ENCODE results near the gene ITGB6. TPM values are rescaled to one million over a fixed set of nuclear protein-coding genes. Genes with fewer than 3 reads are reported as not detected.

The ITGB6 gene
- polyA plus RNA-seq, 12 donors: 24.5 to 77.2 (median 54.3) TPM; not detected in 1

DNA sequence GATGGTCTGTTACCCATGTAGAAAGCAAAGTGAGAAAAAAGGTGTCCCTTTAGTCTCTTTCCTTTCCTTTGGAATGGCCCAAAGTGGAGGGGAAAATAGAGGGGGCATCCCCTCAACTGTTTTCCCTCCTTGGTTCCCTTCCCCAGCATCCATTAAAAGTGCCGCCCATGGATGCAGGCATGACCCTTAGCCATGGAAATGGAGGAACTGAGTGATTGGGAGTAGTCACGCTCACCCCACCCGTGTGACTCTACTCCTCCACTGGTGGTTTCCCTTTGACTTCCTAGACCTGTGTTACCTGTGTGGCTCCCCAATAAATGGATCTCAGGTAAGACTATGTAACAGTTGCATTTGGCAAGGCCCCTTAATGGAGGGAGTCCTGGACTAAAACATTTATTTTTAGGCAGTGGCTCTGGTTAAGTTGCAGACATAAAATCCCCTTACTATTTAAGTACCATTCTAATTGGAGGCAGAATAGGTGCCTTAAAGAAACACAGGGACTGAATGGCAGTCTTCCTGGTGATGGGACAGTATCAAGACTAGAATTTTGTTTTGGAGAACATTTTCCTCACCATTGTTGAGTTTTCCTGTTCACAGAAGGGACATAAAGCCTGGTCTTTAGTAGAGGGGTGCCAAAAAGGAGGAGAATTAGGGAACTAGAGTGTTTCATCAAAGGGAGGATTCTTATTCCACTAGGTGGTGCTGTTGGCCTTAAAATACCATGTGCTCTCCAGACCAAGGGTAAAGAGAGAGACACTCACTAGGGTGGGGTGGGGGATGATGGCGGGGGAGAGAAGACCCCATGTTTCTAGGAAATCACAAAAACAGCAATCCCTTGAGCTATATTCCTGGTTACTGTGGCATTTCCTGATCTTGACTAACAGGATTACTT, 112.0 kb downstream of the ITGB6 start:
- no peak for DNase-seq

DNA sequence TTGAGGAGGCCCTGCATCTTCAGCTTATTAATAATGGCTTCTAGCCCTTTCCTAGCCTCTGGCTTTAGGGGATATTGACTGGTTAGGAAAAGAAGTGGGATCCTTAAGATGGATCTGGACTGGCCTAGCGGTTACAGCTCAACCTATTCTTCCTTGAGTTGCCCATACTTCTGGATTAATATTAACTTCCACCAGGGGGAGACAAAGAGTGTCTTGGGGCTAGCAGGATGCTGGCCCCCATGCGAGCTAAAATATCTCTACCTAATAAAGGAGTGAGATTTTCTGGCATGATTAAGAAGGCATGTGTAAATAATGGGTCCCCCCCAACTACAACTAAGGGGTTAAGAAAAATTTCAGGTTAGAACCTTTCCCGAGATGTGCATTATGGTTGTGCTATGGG, 114.4 kb downstream of the ITGB6 start:
- no peak for DNase-seq

DNA sequence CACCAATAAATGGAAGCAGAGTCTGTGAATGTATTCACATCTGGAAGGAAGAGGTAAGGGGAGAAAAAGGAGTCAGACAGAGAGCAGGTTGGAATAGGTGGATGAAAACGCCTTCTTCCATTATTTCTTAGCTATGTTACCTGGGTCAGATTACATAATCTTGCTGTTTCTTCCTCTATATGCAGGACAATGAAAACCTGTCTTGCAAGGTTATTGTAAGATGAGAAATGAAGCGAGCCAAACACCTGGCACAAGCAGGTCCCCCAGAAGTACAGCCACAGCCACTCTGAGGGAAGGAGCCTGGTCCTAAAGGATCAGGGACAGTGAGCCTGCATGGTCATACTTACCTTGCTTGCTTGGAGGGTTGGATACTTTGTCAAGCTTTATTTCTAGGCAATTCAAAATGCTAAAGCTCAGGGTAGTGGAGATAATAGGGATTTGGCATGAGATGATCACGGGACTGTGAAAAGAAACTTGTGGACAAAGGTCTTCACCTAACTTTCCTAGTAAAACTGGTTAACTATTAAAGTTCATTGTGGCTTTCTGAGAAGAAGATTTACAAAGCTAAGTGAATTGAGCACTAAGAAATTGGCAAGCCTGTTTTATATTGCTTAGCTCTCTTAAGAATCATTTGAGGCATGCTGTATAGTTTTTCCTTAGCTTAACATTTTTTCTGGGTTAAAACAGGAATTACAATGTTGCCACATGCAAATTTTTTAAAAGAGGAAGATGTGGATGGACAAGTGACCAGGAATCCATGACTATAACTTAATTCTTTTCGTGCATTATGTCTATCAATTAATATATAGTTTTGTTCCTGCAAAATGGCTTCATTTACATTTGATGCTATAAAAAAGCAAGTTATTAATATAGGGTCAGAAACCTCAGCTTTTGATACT, 121.9 kb downstream of the ITGB6 start:
- no peak for DNase-seq

DNA sequence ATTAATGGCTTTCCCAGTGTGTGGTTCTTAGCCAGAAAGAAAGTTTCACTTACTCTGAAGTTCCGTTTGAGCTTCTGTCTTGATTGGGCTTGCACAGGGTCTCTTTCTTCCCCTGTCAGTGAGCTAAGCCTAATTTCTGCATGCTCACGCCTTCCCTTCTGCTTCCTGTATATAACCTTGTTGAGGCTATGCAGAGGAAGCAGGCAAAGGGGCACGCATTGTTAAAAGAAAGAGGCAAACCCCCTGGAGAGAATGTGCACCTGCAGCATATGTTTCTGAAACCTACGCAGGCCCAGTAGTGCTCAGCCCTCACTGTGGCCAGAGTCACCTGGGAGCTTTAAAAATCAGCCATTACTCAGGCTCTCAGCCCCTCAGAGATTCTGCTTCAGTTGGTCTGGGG, 123.2 kb downstream of the ITGB6 start:
- no peak for DNase-seq

DNA sequence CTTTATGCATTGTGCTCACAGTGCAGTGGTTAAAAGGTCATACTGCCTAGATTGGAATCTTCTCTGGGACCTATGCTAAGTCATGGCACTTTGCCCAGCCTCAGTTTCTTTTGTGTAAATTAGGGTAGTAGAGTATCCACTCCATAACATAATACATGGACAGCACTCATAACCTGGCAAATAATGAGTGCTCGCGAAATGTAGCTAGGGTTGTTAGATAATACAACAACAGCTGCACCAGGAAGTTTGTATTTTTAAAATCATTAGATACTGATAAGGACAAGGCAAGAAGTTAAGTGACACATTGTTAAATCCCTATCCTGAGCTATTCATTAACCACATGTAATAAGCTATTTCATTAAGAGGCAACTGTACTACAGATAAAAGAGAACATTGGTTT, 123.8 kb downstream of the ITGB6 start:
- DNase-seq: no peak

DNA sequence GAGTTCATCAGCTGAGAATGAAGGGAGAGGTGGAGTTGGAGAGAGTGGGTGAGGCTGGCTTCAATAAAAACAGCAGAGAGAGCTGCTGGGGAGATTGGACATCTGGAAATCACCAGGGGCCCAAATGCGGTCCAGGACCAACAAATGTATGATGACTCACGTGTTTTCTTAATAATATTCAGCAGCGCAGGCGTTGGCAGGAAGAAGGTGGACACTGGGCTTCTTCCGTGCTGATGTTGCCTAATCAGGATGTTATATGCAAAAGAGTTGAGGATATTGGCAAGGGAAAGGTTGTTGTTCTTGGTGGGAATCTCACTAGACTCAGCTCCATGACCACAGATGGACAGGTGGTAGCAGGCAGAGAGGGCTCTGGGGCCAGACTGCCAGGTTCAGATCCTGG, 124.9 kb downstream of the ITGB6 start:
- DNase-seq: no peak

DNA sequence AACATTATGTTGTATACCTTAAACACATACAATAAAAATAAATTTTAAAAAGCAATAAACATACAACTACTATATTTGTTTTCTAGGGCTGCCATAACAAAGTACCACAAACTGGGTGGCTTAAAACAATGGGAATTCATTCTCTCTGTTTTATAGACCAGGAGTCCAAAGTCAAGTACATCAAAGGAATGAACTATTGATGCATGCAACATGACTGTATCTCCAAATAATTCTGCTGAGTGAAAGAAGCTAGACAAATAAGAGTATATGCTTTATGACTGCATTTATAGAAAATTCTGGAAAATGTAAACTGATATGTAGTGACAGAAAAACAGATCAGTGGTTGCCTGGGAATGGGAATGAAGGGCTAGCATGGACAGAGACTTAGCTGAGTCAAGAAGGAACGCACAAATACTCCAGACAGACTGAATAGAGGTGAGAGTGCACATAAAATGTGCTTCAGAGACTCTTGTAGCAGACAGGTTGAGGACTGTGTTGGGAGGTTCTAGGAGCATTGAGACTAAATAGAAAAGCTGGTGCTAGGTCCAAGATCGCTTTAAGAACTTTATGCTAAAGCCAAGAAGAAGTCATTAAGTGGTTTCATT, 126.7 kb downstream of the ITGB6 start:
- DNase-seq: no peak

DNA sequence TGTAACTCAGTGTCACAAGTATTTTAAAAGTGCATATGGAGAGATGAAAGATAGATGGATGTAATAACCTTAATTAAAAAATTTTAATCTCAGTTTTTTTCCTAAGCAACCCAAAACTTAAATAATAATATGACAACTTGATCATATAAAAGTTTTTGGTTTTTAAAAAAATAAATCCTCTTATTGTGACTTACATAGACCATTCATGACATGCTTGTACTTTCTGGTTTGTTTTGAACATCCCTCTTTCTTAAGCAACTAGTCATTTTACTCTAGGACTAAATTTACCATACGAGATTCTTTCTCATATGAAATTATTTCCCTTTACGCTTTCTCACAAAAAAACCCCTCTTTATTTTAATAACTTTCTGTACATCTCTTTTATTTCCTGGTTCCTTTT, 131.2 kb downstream of the ITGB6 start:
- DNase-seq: no peak

DNA sequence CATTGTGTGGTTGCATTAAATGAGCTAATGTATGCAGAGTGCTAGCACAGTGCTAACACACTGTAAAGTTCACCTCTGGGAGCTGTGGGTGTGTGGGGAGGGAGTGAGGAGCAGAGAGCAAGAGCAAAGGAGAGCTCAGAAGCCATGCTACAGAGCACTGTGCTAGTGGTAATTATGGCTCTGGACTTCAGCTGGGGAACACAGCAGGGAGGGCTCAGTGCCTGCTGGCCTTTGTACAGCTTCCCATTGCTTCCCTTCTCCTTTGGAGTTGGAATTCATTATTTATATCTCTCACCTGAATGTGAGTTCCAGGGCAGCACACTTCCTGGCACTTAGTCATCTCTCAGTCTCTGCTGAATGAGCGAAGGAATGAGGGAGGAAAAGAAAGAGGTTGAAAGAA, 135.2 kb downstream of the ITGB6 start:
- DNase-seq: no peak

DNA sequence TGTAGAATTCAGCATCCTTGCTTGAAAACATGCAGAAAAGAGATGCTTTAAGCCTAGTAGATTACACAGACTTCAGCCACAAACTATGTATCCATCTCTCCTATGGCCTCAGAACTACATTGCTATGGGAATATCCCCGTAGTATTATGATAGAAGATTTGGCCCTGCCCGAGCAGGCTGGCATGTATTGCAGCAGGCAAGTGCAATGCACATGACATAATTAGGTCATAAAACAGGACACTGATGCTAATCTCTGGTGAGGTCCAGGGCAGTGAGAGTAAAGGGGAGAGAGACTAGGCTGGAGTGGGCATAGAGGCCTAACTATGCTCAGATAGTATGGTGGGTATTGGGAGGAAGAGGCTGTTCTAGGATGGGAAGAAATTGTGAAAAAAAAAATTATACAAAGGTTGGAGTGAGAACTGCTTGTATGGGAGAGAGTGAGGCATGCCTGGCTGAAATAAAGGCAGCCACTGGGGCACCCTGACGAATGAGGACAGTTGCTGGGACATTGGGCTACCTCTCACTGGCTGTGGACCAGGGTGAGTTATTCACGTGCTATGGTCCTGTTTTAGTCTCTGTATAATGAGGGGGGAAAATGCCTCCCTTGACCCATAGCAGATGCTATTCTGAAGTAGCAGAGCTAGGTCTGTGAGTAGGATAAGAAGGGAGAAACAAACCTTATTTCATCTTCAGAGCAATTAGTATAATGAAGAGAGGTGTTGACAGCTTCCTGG, 136.0 kb downstream of the ITGB6 start:
- no peak for DNase-seq

DNA sequence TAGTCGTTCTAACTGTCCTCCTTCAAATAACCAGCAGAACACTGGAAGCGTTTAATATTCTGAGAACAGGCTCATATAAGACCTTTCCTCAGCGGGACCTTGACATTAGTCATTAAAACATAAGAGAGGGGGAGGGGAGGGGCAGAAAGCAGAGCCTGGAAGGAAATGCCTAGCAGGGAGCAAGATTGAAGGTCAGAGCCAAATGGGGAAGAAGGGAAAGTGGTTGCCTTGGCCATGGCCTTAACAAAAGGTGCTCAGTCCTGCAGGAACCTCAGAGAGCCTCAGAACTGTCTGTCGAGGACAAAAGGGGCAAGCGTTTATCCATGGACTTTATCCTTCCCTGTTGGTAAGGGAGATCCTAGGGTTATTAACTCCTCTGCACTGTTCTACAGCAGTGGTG, 136.8 kb downstream of the ITGB6 start:
- no peak for DNase-seq

DNA sequence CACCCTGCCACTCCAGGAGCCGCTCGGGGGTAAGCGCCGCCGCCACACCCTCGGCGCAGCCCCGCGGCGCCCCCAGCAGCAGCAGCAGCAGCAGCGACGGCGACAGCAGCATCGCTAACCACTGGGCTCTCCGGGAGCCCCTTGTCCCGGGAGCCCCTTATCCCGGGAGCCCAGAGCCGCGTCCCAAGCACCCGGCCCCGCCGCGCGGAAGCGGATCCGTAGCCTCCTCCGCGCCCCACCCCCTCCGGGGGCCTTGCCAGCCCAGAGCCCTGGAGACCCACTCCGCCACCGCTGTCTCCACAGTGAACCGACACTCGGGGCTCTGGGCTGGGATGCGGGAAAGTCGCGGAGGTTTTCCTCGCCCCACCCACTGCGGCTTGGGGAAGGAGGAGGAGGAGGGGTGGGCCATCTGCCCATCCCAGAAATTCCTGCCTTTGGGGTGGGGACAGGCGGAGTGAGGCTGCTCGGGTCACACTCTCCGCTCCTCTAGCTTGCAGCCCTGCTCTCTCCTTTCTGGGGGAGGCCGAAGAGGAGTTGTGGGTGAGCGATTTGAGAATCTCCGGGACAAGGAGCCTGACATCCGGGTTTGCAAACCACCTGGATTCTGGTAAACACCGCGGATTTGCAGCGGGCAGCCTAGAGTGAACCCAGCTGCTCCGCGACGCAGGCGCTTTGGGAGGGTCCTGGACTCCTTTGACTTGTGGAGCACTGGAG, 137.6 kb downstream of the ITGB6 start, which contains the start of gene PLA2R1:
TSS of gene PLA2R1 (minus strand) at position 324 of the 714 bp plus-strand sequence. CDS start at position 112, 212 bp downstream.
- DNase-seq: peak; percentile 43

DNA sequence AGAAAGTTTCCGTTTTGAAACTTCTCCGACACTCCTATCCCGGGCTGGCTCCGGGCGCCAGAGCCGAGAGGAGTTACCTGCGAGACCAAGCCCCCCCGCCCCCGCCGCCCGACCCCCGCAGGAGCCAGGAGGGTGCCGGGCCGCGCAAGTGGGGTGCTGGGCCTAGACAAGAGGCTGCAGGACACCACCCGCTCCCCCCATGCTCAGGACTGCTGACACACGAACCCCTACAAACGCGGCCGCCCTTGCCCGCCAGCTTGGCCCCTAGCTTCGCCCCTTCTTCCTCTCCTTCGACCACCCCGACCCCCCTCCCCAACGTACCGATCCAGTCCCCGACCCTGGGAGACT, 138.2 kb downstream of the ITGB6 start:
- no peak for DNase-seq

DNA sequence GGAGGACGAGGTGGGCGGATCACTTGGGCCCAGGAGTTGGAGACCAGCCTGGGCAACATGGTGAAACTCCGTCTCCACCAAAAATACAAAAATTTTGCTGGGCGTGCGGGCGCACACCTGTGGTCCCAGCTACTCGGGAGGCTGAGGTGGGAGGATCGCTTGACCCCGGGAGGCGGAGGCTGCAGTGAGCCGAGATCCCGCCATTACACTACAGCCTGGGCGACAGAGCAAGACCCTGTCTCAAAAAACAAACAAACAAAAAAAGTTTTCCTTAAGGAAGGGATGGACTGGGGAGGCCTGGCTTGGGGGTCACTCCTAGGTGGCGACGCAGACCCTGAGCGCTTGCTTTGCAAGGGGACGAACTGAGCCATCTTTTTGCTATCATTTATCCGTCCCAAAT, 138.5 kb downstream of the ITGB6 start:
- no peak for DNase-seq

DNA sequence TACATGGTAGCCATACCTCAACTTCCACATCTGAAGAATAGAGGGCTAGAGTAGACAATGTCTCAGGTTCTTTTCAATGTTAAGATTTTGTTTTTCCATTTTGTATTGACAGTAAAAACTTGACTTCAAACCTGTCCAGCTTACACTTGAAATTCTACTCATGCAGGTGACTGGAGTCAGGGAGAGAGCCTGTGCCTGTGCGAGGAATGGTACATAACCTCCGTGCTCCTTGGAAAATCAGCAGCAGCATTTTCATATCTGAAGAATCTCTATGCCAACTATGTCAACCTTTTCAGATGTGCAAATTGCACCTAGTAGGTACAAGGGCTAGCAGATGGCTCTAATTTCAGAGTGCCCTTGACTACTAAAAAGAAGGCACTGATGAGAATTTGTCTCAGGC, 139.8 kb downstream of the ITGB6 start:
- DNase-seq: no peak

DNA sequence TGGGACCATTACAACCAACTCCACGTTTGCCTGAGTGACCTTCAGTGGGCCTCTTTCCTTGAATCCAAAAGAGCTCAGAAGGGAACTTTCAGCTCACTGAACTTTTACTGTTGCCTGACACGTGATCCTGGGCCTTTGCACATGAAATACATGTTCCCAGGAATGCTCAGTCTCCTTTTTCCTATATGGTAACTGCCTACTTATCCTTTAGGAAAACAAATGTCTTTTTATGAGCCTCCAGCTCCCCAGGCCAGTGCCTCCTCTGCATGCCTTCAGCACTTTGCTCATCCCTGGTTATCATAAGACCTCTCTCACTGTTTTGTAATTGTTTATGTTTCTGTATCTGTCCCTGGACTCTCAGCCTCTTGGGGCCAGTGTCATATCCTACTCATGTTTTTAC, 142.7 kb downstream of the ITGB6 start:
- DNase-seq: no peak

DNA sequence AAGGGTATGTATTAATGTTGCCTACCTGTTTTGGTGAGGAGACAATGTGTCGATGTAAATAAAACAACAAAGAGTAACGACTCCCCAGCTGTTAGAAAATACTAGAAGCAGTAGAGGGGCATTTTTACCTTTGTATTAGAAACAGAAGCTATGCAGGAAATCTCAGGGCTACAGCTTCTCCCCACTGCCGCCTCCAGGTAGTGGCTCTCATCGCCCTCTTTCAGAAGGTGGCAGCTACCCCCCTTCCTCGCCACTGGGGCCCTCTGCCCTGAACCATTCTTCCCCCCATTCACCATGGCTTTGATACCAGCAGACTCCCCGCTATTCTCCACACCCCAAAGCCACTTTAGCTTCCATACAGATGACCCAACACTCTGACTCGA, 144.4 kb downstream of the ITGB6 start:
- DNase-seq: no peak

DNA sequence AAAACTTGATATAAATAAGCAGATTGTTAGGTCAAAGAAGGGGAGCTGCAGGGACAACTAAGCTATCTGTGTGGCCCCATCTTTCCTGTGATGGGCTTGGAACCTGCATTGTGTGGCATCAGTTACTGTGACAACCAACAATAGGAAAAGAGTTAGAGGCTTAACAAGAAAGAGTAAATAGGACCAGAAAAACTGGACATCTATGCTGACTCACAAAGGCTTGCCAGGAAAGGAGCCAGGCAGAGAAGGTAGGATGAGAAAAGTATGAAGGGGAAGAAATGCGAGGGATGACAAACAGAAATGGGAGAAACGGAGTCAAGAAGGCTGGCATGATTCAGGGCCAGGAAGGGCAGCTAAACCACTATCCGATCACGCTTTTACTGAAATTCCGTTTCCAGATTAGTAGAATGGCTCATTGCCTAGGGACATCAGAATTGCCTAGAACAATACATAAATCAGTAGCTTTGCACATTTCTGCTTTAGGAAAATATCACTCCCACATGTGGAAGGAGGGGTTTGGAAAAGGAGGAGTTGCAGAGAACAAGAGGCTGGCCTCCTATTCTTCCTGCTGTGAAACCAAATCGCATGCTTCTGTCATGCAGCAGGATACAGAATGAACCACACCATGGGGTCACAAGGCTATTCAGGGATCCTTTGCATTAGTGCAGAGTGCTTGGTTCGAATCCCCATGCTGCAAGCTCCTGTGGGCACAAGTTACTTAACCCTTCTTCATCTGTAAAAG, 144.9 kb downstream of the ITGB6 start:
- peak; percentile 32 for DNase-seq

DNA sequence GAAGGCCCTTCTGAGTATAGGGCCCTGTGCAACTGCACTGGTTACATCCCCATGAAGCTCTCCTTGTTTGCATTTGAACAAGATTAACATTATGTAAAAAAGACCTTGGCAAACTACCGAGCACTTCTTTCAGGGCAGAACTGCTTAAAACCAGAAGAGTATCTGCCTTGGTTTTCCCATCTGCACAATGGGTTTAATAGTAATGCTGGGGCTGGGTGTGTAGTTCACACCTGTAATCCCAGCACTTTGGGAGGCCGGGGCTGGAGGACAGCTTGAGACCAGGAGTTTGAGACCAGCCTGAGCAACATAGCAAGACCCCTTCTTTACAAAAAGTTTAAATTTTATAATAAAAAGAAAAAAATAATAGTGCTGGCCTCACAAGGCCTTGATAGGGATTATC, 146.1 kb downstream of the ITGB6 start:
- DNase-seq: no peak

DNA sequence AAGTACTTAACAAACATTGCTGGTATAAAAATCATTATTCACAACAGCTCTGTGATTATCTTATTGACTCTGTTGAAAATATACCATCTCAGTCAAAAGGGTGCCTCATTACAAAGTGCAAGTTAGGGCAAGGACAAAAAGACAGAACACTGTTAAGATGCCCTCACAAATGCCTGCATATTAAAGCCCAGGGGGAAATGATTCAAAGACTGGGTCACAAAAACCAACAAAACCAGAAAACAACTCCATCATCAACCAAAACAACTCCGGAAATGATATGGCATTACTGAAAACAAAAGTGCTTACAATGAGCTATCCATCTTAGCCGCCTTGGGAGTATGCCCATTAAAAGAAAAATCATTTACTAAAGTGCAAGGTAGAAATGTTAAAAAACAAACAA, 147.5 kb downstream of the ITGB6 start:
- DNase-seq: no peak
